Breast epithelium (tissue), 4 donors: ENCODE measurements around the gene CADM1. TPM values are rescaled to one million over a fixed set of nuclear protein-coding genes. Genes with fewer than 3 reads are reported as not detected.

ENCODE experiments used
- DNase-seq, 2 donors: peaks; one replicate each; pipeline ENCODE4 v3.0.0-alpha.2; 2019; ENCODE audit warnings: low spot score in 2 of 2
- H3K27ac ChIP-seq, 2 donors: fragments of 200-600 bp; sonication (generic) in 1 of 2; one replicate each; pipeline ENCODE4 v1.5.1; 2016 to 2019; ENCODE audit warnings: mild to moderate bottlenecking in 1 of 2
- H3K27me3 ChIP-seq, 2 donors: fragments of 200-600 bp; sonication (generic) in 1 of 2; one replicate each; pipeline versions ENCODE4 v1.5.1 to v1.6.0; 2017 to 2019; ENCODE audit warnings: control low read depth in 1 of 2, mild to moderate bottlenecking in 1 of 2
- H3K36me3 ChIP-seq: fragments of 200-600 bp; one replicate; pipeline ENCODE4 v1.5.1; 2019
- H3K4me1 ChIP-seq, 2 donors: fragments of 200-600 bp; sonication (generic); one replicate each; pipeline ENCODE4 v1.5.1; 2016 to 2019; ENCODE audit warnings: control low read depth in 1 of 2
- H3K4me3 ChIP-seq, 3 donors: fragments of 200-600 bp; sonication (generic); 1 replicate in 2 of 3; 2 replicates in 1 of 3; pipeline ENCODE4 v1.5.1; 2016 to 2019; ENCODE audit warnings: mild to moderate bottlenecking in 3 of 3, moderate library complexity in 2 of 3
- H3K9me3 ChIP-seq, 2 donors: fragments of 200-600 bp; sonication (generic) in 1 of 2; one replicate each; pipeline ENCODE4 v1.5.1; 2016 to 2019; ENCODE audit warnings: control low read depth in 1 of 2
- POLR2A ChIP-seq: fragments of 450-650 bp; IDR thresholded peaks from one replicate; pipeline ENCODE4 v1.6.1; 2016; ENCODE audit warnings: antibody characterized with exemption, mild to moderate bottlenecking, moderate library complexity
- POLR2AphosphoS5 ChIP-seq, 3 donors: sonication (generic); formaldehyde crosslinking; IDR thresholded peaks; one replicate each; pipeline ENCODE4 v1.6.1; 2017; ENCODE audit warnings: antibody characterized with exemption in 3 of 3
- intact Hi-C: fragments of 100-400 bp; cut with DNase I; formaldehyde crosslinking; loops from one replicate; pipeline ENCODE4 v1.15.1; 2023; ENCODE audit warnings: low total_unique reads
- total RNA-seq, 3 donors: library from RNA; depleted of rRNA; stranded (reverse); fragments of >200 nt; gene quantifications; one replicate each; pipeline ENCODE4 v1.1.0, GENCODE V29; 2016
- TF ChIP-seq, protein P1 (sequence below), 3 donors: fragments of 450-650 bp; IDR thresholded peaks; one replicate each; pipeline ENCODE4 v1.5.1; 2016 to 2017; ENCODE audit warnings: antibody characterized with exemption in 3 of 3, mild to moderate bottlenecking in 3 of 3, moderate library complexity in 3 of 3

The CADM1 gene
- total RNA-seq, 3 donors from 2014 or later = 5.3 to 48.4 (median 33.1) TPM

DNA sequence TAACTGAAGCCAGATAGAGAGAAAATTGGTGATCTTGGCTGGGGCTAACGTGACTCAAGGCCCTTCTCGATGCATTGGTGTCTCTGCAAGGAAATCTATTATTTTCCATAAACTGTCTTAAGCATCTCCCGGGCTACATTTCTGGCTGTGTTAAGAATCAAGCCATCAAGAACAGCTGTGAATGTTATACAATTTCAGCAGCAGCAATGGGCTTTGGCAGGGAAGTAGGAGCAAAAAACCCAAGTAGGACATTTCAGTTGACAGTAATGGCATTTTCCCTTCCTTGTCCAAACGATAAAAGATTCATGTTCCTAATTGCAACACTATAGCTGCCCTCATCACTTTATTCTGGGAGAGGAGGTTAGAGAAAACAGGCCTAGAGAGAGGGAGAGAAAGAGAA is 335.0 kb downstream of the CADM1 start:
- Histone ChIP-seq H3K4me3 (no peak overlapping the region), H3K9me3 (no peaks in the 10 kb centered on the region), H3K36me3 (no peaks in the 10 kb centered on the region), H3K27me3 (peaks cover 0 to 9% of the 10 kb centered on the region in 2 donors), H3K4me1 (no peaks in the 10 kb centered on the region), H3K27ac (no peak overlapping the region)
- intact Hi-C loops = no loop called here
- DNase-seq = no peak
- TF ChIP-seq, protein P1, sequence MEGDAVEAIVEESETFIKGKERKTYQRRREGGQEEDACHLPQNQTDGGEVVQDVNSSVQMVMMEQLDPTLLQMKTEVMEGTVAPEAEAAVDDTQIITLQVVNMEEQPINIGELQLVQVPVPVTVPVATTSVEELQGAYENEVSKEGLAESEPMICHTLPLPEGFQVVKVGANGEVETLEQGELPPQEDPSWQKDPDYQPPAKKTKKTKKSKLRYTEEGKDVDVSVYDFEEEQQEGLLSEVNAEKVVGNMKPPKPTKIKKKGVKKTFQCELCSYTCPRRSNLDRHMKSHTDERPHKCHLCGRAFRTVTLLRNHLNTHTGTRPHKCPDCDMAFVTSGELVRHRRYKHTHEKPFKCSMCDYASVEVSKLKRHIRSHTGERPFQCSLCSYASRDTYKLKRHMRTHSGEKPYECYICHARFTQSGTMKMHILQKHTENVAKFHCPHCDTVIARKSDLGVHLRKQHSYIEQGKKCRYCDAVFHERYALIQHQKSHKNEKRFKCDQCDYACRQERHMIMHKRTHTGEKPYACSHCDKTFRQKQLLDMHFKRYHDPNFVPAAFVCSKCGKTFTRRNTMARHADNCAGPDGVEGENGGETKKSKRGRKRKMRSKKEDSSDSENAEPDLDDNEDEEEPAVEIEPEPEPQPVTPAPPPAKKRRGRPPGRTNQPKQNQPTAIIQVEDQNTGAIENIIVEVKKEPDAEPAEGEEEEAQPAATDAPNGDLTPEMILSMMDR (IDR thresholded peaks at IDR 0.05) = no peak
- TF ChIP-seq POLR2A = no peak
- no peak for TF ChIP-seq POLR2AphosphoS5 (IDR thresholded peaks at IDR 0.05)

DNA sequence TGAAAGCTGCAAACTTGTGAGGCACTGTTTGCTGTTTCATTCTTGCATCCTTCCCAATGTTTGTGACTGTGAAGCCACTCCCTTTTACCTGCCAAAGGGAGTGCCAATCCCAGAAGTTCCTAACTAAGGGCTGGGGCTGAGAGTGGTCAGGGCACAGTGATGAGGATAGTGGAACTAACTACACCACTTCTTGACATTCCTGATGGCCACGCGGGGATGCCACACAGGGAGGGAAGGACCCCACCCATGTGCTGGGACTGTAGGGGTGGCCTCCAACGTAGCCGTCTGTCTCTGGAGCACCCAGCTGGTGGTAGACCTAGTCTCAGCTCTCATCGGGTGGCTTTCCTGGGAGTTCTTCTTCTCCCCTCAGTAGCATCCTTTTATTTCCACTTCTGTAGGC is 335.5 kb downstream of the CADM1 start:
- intact Hi-C loops = no loop called here

DNA sequence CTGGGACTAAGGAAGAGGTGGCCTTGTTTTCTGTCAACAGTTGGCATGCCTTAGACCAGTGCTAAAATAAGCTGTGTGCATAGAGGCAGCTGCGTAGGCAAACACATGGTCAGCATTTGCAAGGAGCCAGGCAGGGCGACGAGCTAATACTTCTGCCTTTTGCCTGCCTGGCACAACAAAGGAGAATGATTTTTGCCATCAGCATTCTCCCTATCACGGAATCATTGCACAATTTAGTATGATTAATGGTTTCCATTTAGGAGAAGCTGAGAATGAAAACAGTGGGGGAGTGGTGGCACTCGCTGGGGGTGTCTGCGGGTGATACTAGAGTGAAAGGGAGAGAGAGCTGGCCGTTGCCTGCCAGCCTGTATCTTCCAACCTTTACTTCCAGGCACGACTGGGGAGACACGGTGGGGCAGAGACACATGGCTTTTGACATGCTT is 336.0 kb downstream of the CADM1 start:
- Histone ChIP-seq H3K4me1 (no peaks in the 10 kb centered on the region), H3K27ac (no peak overlapping the region), H3K9me3 (no peaks in the 10 kb centered on the region), H3K27me3 (peaks cover 0 to 13% of the 10 kb centered on the region in 2 donors), H3K4me3 (no peak overlapping the region), H3K36me3 (no peaks in the 10 kb centered on the region)
- no peak for DNase-seq
- TF ChIP-seq, protein P1 (IDR thresholded peaks at IDR 0.05) = no peak
- TF ChIP-seq POLR2A (no peak), POLR2AphosphoS5 (IDR thresholded peaks at IDR 0.05) (no peak)
- intact Hi-C loops = no loop called here

More for the DNA sequence above, 335.5 kb downstream of the CADM1 start:
- no peaks in the 10 kb centered on the region for H3K9me3 ChIP-seq
- no peak overlapping the region for H3K27ac ChIP-seq
- H3K27me3 ChIP-seq = peaks cover 0 to 9% of the 10 kb centered on the region in 2 donors
- H3K4me3 ChIP-seq = no peak overlapping the region
- no peak for DNase-seq
- no peaks in the 10 kb centered on the region for H3K4me1 ChIP-seq
- no peaks in the 10 kb centered on the region for H3K36me3 ChIP-seq
- TF ChIP-seq POLR2AphosphoS5 (IDR thresholded peaks at IDR 0.05) (no peak), POLR2A (no peak)
- TF ChIP-seq, protein P1 (IDR thresholded peaks at IDR 0.05) = no peak

DNA sequence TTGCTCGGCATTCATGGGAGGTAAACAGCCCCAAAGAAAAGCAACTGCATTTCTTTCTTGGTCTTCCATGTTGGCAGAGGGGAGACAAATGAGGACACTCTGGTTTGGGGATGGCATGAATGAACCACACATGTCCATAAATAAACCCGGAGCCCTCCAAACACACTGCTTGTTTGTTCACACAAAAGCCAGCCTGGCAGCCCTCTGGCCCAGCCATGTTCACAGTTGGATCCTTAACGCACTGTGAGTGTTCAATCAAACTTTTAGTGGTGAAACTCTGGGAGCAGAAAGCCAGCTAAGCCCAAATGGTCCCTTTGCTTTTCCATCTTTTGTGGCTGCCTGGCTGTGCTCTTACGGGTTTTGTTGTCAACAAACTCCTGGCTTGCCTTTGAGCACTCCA is 336.8 kb downstream of the CADM1 start:
- Histone ChIP-seq H3K27ac (no peak overlapping the region), H3K27me3 (peaks cover 0 to 13% of the 10 kb centered on the region in 2 donors), H3K4me1 (no peaks in the 10 kb centered on the region), H3K9me3 (no peaks in the 10 kb centered on the region), H3K4me3 (no peak overlapping the region), H3K36me3 (no peaks in the 10 kb centered on the region)
- no peak for DNase-seq
- intact Hi-C loops = no loop called here
- TF ChIP-seq POLR2A (no peak), POLR2AphosphoS5 (IDR thresholded peaks at IDR 0.05) (no peak)
- TF ChIP-seq, protein P1 (IDR thresholded peaks at IDR 0.05) = no peak

DNA sequence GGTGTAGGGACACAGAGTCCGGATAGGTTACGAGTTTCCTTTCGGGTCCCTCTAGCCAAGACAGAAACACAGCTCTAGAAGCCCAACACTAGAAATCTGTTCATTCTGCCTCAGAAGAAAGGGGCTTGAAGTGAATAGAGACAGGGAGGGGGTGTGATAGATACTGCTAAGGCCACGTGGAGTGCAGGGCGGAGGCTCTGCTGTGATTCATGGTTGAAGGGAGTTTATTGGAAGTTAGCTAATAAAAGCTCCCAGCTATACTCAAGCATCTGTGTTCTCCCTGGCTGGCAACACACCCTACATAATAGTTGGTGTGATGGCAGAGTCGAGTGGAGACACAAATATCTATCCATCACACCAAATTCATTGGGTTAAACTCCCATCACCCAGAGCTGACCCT is 337.4 kb downstream of the CADM1 start:
- TF ChIP-seq, protein P1 (IDR thresholded peaks at IDR 0.05) = no peak
- no peak for TF ChIP-seq POLR2A
- no peak for TF ChIP-seq POLR2AphosphoS5 (IDR thresholded peaks at IDR 0.05)
- Histone ChIP-seq H3K36me3 (no peaks in the 10 kb centered on the region), H3K4me1 (no peaks in the 10 kb centered on the region), H3K27ac (no peak overlapping the region), H3K4me3 (no peak overlapping the region), H3K9me3 (no peaks in the 10 kb centered on the region), H3K27me3 (peaks cover 0 to 13% of the 10 kb centered on the region in 2 donors)
- DNase-seq = no peak
- intact Hi-C loops = no loop called here
